ENCODE measurements around the gene ZNF236. TPM values are rescaled to one million over a fixed set of nuclear protein-coding genes. Genes with fewer than 3 reads are reported as not detected.
"Not testable (repeated sequence)": the region's sequence is repeated elsewhere in the genome, so short reads cannot be mapped to it uniquely, and the experiment has no call there.

Gene ZNF236
- total RNA-seq, 1 donor from 2014 or later: 27.4 TPM

- POLR2A ChIA-PET: no interaction called here
- CTCF ChIA-PET: interaction anchor here (1.1 kb wide), 1 partner anchor 11 kb away, joined by 3 read pairs; no protein-coding TSS in a partner anchor
- Mint-ChIP-seq H3K4me1 (peaks cover 11% of the 10 kb centered on the region), H3K27ac (no peak overlapping the region), H3K27me3 (no peaks in the 10 kb centered on the region), H3K9me3 (no peaks in the 10 kb centered on the region), H3K36me3 (ENCODE audit: low read depth) (peaks cover 20% of the 10 kb centered on the region), H3K4me3 (no peak overlapping the region)
- TF ChIP-seq, protein P1, sequence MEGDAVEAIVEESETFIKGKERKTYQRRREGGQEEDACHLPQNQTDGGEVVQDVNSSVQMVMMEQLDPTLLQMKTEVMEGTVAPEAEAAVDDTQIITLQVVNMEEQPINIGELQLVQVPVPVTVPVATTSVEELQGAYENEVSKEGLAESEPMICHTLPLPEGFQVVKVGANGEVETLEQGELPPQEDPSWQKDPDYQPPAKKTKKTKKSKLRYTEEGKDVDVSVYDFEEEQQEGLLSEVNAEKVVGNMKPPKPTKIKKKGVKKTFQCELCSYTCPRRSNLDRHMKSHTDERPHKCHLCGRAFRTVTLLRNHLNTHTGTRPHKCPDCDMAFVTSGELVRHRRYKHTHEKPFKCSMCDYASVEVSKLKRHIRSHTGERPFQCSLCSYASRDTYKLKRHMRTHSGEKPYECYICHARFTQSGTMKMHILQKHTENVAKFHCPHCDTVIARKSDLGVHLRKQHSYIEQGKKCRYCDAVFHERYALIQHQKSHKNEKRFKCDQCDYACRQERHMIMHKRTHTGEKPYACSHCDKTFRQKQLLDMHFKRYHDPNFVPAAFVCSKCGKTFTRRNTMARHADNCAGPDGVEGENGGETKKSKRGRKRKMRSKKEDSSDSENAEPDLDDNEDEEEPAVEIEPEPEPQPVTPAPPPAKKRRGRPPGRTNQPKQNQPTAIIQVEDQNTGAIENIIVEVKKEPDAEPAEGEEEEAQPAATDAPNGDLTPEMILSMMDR (IDR thresholded peaks at IDR 0.05): no peak
- DNase-seq (no peak), ATAC-seq (ENCODE audit: low read depth) (no peak)
- intact Hi-C loops (cut with micrococcal nuclease): loop anchor here (10.0 kb wide), 1 partner anchor 412 kb away; no protein-coding TSS in a partner anchor
These were observed 16.1 kb upstream of the ZNF236 start for GRCh38 chr18:76806301-76806700.

DNA sequence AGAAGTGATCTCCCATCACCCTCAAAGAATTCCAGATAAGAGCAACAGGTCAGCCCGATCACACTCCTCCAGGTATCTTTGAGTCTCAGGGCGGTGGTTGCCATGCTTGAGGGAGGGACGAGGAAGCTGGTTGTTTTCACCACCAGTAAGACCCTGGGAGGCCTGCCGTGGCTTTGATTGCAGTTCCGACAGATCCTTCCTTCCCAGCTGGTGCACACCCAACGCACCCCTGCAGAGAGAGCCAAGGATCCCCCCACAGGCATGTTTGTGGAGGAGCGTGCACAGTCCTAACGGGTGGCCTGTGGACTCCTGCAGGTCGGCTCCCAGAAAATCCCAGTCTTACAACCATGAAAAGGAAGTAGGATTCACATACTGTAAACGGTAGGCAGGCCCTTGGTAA lies 13.8 kb upstream of the ZNF236 start:
- ChIA-PET CTCF (no interaction called here), POLR2A (interaction anchor here (1.2 kb wide), 1 partner anchor 13 kb away, joined by 4 read pairs; no protein-coding TSS in a partner anchor)
- Mint-ChIP-seq H3K9me3 (no peaks in the 10 kb centered on the region), H3K36me3 (ENCODE audit: low read depth) (peaks cover 26% of the 10 kb centered on the region), H3K4me1 (peaks cover 9% of the 10 kb centered on the region), H3K27ac (no peak overlapping the region), H3K27me3 (no peaks in the 10 kb centered on the region), H3K4me3 (no peak overlapping the region)
- TF ChIP-seq, protein P1 (IDR thresholded peaks at IDR 0.05): no peak
- DNase-seq: no peak
- no peak for ATAC-seq (ENCODE audit: low read depth)
- intact Hi-C loops (cut with micrococcal nuclease): loop anchor here (10.0 kb wide), 1 partner anchor 414 kb away; no protein-coding TSS in a partner anchor

DNA sequence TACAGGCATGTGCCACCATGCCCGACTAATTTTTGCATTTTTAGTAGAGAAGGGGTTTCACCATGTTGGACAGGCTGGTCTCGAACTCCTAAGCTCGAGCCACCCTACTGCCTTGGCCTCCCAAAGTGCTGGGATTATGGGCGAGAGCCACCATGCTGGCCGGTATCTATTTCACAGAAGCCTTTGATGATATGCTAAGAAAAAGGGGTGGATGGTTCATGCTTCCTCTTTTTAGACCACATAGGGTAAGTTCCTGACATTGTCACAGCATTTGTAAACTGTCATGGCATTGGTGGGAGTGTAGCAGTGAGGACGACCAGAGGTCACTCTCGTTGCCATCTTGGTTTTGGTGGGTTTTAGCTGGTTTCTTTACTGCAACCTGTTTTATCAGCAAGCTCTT lies 10.8 kb upstream of the ZNF236 start:
- H3K4me3 Mint-ChIP-seq; H3K27ac Mint-ChIP-seq; H3K27me3 Mint-ChIP-seq; DNase-seq; intact Hi-C loops (cut with micrococcal nuclease); H3K4me1 Mint-ChIP-seq; H3K9me3 Mint-ChIP-seq: not testable (repeated sequence)
- ChIA-PET POLR2A (interaction anchor here (0.7 to 1.2 kb wide), 3 partner anchors 8 to 326 kb away, joined by 3 to 4 read pairs (median 3); no protein-coding TSS in a partner anchor), CTCF (interaction anchor here (1.6 kb wide), 1 partner anchor 9 kb away, joined by 13 read pairs; no protein-coding TSS in a partner anchor)
- peaks cover 44% of the 10 kb centered on the region for H3K36me3 Mint-ChIP-seq (ENCODE audit: low read depth)
- peak; percentile 40 for ATAC-seq (ENCODE audit: low read depth)

DNA sequence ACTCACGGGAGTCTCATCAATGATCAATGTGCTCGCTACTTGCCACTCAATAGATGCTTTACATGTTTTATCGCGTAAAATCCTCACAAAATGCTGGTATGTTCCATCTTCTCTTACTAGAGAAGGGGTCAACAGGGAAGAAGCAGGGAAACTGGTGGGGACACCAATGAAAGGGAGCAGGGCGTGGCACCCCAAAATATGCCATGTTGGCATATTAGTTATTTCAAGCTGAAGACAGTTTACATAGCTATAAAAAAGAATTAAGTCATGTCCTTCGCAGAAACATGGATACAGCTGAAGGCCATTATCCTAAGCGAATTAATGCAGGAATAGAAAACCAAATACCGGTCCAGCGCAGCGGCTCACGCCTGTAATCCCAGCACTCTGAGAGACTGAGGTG lies 8.1 kb upstream of the ZNF236 start:
- peaks cover 36% of the 10 kb centered on the region for H3K36me3 Mint-ChIP-seq (ENCODE audit: low read depth)
- ATAC-seq (ENCODE audit: low read depth) (no peak), DNase-seq (no peak)
- H3K4me3 Mint-ChIP-seq: no peak overlapping the region
- ChIA-PET POLR2A (no interaction called here), CTCF (interaction anchor here (1.2 kb wide), 1 partner anchor 11 kb away, joined by 3 read pairs; no protein-coding TSS in a partner anchor)
- TF ChIP-seq, protein P1 (IDR thresholded peaks at IDR 0.05): no peak
- no peak overlapping the region for H3K27ac Mint-ChIP-seq
- intact Hi-C loops (cut with micrococcal nuclease): no loop called here
- no peaks in the 10 kb centered on the region for H3K27me3 Mint-ChIP-seq
- no peaks in the 10 kb centered on the region for H3K9me3 Mint-ChIP-seq
- peaks cover 19% of the 10 kb centered on the region for H3K4me1 Mint-ChIP-seq

DNA sequence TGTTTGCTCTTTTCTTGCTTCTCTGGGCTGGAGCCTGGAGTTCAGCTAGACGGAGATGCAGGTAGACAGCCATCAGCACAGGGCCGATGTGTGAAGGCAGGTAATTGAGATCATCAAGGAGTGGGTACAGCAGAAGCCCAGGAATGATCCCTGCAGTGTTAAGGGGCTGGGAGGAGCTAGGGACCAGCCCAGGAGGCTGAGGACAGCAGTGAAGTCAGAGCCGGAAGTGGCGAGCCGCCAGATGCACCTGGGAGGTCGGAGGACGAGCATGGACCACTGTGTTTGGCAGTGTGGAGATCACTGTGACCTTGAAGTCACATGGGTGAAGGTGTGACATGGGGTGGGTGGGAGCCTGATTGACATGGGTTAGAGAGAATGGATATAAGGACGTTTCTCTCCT lies 6.2 kb upstream of the ZNF236 start:
- TF ChIP-seq, protein P1 (IDR thresholded peaks at IDR 0.05): no peak
- peaks cover 34% of the 10 kb centered on the region for H3K4me1 Mint-ChIP-seq
- H3K9me3 Mint-ChIP-seq: no peaks in the 10 kb centered on the region
- ChIA-PET POLR2A (interaction anchor here (0.5 kb wide), 1 partner anchor 37 kb away, joined by 3 read pairs; no protein-coding TSS in a partner anchor), CTCF (no interaction called here)
- H3K4me3 Mint-ChIP-seq: no peak overlapping the region
- DNase-seq: no peak
- H3K27ac Mint-ChIP-seq: peak overlapping the region; percentile 51
- no peak for ATAC-seq (ENCODE audit: low read depth)
- intact Hi-C loops (cut with micrococcal nuclease): no loop called here
- H3K27me3 Mint-ChIP-seq: no peaks in the 10 kb centered on the region
- H3K36me3 Mint-ChIP-seq (ENCODE audit: low read depth): peaks cover 35% of the 10 kb centered on the region

Data from activated B cell treated with CpG ODN at 0.5 μM for 24 hours (primary cell).